K562 (cell line): ENCODE measurements around the gene RIT2. TPM values are rescaled to one million over a fixed set of nuclear protein-coding genes. Genes with fewer than 3 reads are reported as not detected.

Experiments
- ATAC-seq: fragments of 200-7000 bp; cut with Tn5 transposase; 3 replicates; pipeline ENCODE4 v1.9.1; 2020; ENCODE audit warnings: moderate library complexity
- BruUV-seq: library from RNA; stranded (reverse); fragments of 400-500 nt; replicated peaks from 2 replicates; lab custom pipeline; 2021; lab: Mats Ljungman, UMichigan
- CTCF ChIA-PET: fragments of 300-600 bp; formaldehyde crosslinking; extraction: SDS; loops from one replicate; lab custom pipeline; 2021; ENCODE audit warnings: low intra/inter-chr PET ratio; lab: Yijun Ruan, JAX
- POLR2A ChIA-PET: fragments of 300-600, 350-650 bp; sonication (Branson Sonifier 250); formaldehyde crosslinking; extraction: SDS; loops from one replicate; lab custom pipeline; 2021; ENCODE audit warnings: antibody characterized with exemption, inconsistent platforms; lab: Yijun Ruan, JAX
- DNase-seq, 4 experiments: peaks; one replicate each; pipeline versions ENCODE4 v3.0.0 to v3.0.0-alpha.2; 2011 to 2018; ENCODE audit warnings: low spot score in 3 of 4, mixed read lengths in 3 of 4; ENCODE audit errors: extremely low read depth in 1 of 4
- FAIRE-seq: peaks from 2 replicates; lab custom pipeline; 2011; peaks lifted over from hg19 to GRCh38; lab: Jason Lieb, UNC
- H2AFZ ChIP-seq: 2 replicates; pipeline ENCODE4 v1.6.0; 2011; ENCODE audit warnings: low read depth, low read length, control low read depth, inconsistent platforms
- H3K27ac ChIP-seq: fragments of 200-600 bp; 3 replicates; pipeline ENCODE4 v1.8.0; 2011; ENCODE audit warnings: low read depth, mild to moderate bottlenecking, control low read depth, inconsistent platforms, low read length, moderate library complexity, mixed read lengths; ENCODE audit errors: extremely low read depth
- H3K27me3 ChIP-seq, 2 experiments: fragments of 300-600 bp in 1 of 2; 2 replicates in 1 of 2; 3 replicates in 1 of 2; pipeline versions ENCODE4 v1.6.0 to v1.8.0; 2011; ENCODE audit warnings: inconsistent platforms in 2 of 2, low read length in 2 of 2, mild to moderate bottlenecking in 1 of 2, mixed read lengths in 1 of 2, moderate library complexity in 1 of 2; ENCODE audit not compliant: control insufficient read depth in 2 of 2, insufficient read depth in 2 of 2
- H3K36me3 ChIP-seq: fragments of 300-600 bp; 3 replicates; pipeline ENCODE4 v1.8.0; 2011; ENCODE audit warnings: mild to moderate bottlenecking, low read length, inconsistent platforms; ENCODE audit not compliant: control insufficient read depth, insufficient read depth
- H3K4me1 ChIP-seq, 2 experiments: fragments of 200-600 bp in 1 of 2; replicated peaks in 1 of 2; 2 replicates in 1 of 2; 3 replicates in 1 of 2; pipeline versions ENCODE4 v1.5.1 to v1.8.0; 2011; ENCODE audit warnings: inconsistent platforms in 2 of 2, low read length in 2 of 2, mild to moderate bottlenecking in 1 of 2, mixed read lengths in 1 of 2, moderate library complexity in 1 of 2; ENCODE audit not compliant: control insufficient read depth in 2 of 2, insufficient read depth in 2 of 2
- H3K4me2 ChIP-seq: 2 replicates; pipeline ENCODE4 v1.6.1; 2011; ENCODE audit warnings: low read length, control low read depth, inconsistent platforms, mixed read lengths; ENCODE audit not compliant: insufficient read depth
- H3K4me3 ChIP-seq: fragments of 200-600 bp; sonication (generic), shearing (Covaris generic); 2 replicates; pipeline ENCODE4 v1.5.1; 2016; ENCODE audit warnings: control low read depth, inconsistent platforms
- H3K79me2 ChIP-seq: fragments of 200-600 bp; 3 replicates; pipeline ENCODE4 v1.8.0; 2011; ENCODE audit warnings: low read length, inconsistent platforms; ENCODE audit not compliant: control insufficient read depth, insufficient read depth
- H3K9ac ChIP-seq, 2 experiments: 2 replicates each; pipeline versions ENCODE4 v1.6.0 to v1.6.1; 2011; ENCODE audit warnings: low read depth in 2 of 2, low read length in 2 of 2, control low read depth in 1 of 2, inconsistent platforms in 1 of 2, mild to moderate bottlenecking in 1 of 2, mixed read lengths in 1 of 2; ENCODE audit not compliant: insufficient read depth in 1 of 2
- H3K9me1 ChIP-seq: one replicate; pipeline ENCODE4 v1.6.0; 2011; ENCODE audit warnings: inconsistent platforms, mild to moderate bottlenecking, low read length, moderate library complexity; ENCODE audit not compliant: control insufficient read depth, insufficient read depth
- H3K9me3 ChIP-seq: replicated peaks from 2 replicates; pipeline ENCODE4 v1.5.1; 2011; ENCODE audit warnings: low read depth, low read length, inconsistent platforms; ENCODE audit not compliant: control insufficient read depth, insufficient read depth
- H4K20me1 ChIP-seq: replicated peaks from 2 replicates; pipeline ENCODE4 v1.6.1; 2011; ENCODE audit warnings: low read length, inconsistent platforms, mixed read lengths; ENCODE audit not compliant: control insufficient read depth, insufficient read depth
- PHF20 ChIP-seq: fragments of 450-650 bp; IDR thresholded peaks from 2 replicates; pipeline ENCODE4 v1.6.1; 2018; ENCODE audit not compliant: partially characterized antibody
- PHF8 ChIP-seq: fragments of 200-600 bp; sonication (generic); IDR thresholded peaks from 2 replicates; pipeline ENCODE4 v1.6.1; 2012; ENCODE audit warnings: mixed run types, mild to moderate bottlenecking, inconsistent platforms, low read length, moderate library complexity, borderline replicate concordance
- ZBTB11 ChIP-seq, 3 experiments: fragments of 200-800 bp in 1 of 3; fragments of 250-450 bp in 1 of 3; fragments of 450-650 bp in 1 of 3; sonication (Bioruptor Pico) in 1 of 3; sonication (Bioruptor generic) in 1 of 3; formaldehyde crosslinking in 1 of 3; IDR thresholded peaks; 2 replicates each; pipeline versions ENCODE4 v1.6.1 to v1.8.0; 2016 to 2022; ENCODE audit warnings: mild to moderate bottlenecking in 2 of 3, missing genetic modification characterization in 2 of 3, missing compliant biosample characterization in 1 of 3, moderate library complexity in 1 of 3
- ZNF146 ChIP-seq: IDR thresholded peaks from one replicate; pipeline ENCODE4 v1.6.1; 2018; ENCODE audit warnings: missing compliant biosample characterization; ENCODE audit not compliant: unreplicated experiment
- ZNF217 ChIP-seq: sonication (generic); formaldehyde crosslinking; IDR thresholded peaks from 2 replicates; pipeline ENCODE4 v1.8.0; 2022; ENCODE audit warnings: mild to moderate bottlenecking, missing genetic modification reagents
- WGBS: fragments of 100-300 bp; shearing (Covaris generic); methylation state at CpG from one replicate; pipeline ENCODE4 v1.1.6; 2016; ENCODE audit warnings: low coverage, mixed read lengths; ENCODE audit not compliant: insufficient coverage; ENCODE audit errors: missing lambda C conversion rate; 5-methylcytosine and 5-hydroxymethylcytosine counted together
- in situ Hi-C: fragments of 300-500 bp; cut with MboI; formaldehyde crosslinking; loops from 4 replicates; pipeline ENCODE4 v1.15.0; 2018; ENCODE audit warnings: inconsistent platforms, mixed read lengths
- intact Hi-C: fragments of 100-400 bp; cut with micrococcal nuclease; formaldehyde crosslinking; loops from 2 replicates; pipeline ENCODE4 v1.14.2; 2022
- polyA plus RNA-seq, 8 experiments: library from polyadenylated mRNA; depleted of rRNA in 4 of 8; stranded (reverse) in 5 of 8; unstranded in 3 of 8; fragments of >200 nt; fragmentation: Nextera tagmentation in 2 of 8; fragmentation: Illumina TruSeq in 1 of 8; extraction: Ambion mirVana in 2 of 8; extraction: Trizol in 1 of 8; gene quantifications; 2 replicates each; pipeline versions ENCODE4 v1.2.1 to v1.2.3, GENCODE V29; 2011 to 2014; ENCODE audit warnings: inconsistent platforms in 1 of 8, missing spikeins in 1 of 8
- total RNA-seq, 7 experiments: library from RNA; depleted of rRNA in 6 of 7; stranded (reverse); fragments of >200 nt in 6 of 7; fragmentation: Illumina TruSeq in 2 of 7; extraction: Trizol in 2 of 7; gene quantifications; 2 replicates each; pipeline versions ENCODE4 v1.2.1 to v1.2.3, GENCODE V29; 2011 to 2021; ENCODE audit warnings: low replicate concordance in 1 of 7

RIT2 gene
- total and polyA plus RNA-seq, 9 of the 15 experiments (the other 6 are each of a cell fraction or from before 2014, with no cell fraction given): not detected

GRCh38 chr18:42931491-42931890 is 184.0 kb downstream of the RIT2 start:
- no peak for TF ChIP-seq PHF20
- no peak for TF ChIP-seq ZBTB11 (CRISPR knock-in tag; IDR thresholded peaks at IDR 0.05)
- no peak for TF ChIP-seq ZNF146
- no peak for TF ChIP-seq PHF8
- no peak for TF ChIP-seq ZNF217 (CRISPR knock-in tag)
- no peaks in the 10 kb centered on the region for H4K20me1 ChIP-seq
- H3K9me1 ChIP-seq: no peaks in the 10 kb centered on the region
- ATAC-seq (no peak), DNase-seq (no peak), FAIRE-seq (no peak)
- CTCF ChIA-PET: no interaction called here
- 0% methylated on average over 3 of the region's 3 CpGs for WGBS
- H3K4me1 ChIP-seq: no peaks in the 10 kb centered on the region
- H3K9ac ChIP-seq: no peak overlapping the region
- no peak overlapping the region for H2AFZ ChIP-seq
- no peaks in the 10 kb centered on the region for H3K9me3 ChIP-seq
- in situ Hi-C loops: no loop called here
- no peaks in the 10 kb centered on the region for H3K27me3 ChIP-seq
- H3K79me2 ChIP-seq: no peaks in the 10 kb centered on the region
- no peak overlapping the region for H3K4me3 ChIP-seq
- no peak overlapping the region for H3K27ac ChIP-seq
- H3K36me3 ChIP-seq: no peaks in the 10 kb centered on the region
- BruUV-seq: no TSS peak
- no peak overlapping the region for H3K4me2 ChIP-seq
- intact Hi-C loops: no loop called here
- POLR2A ChIA-PET: no interaction called here
